ENCODE data around the gene LSM14B. TPM values are rescaled to one million over a fixed set of nuclear protein-coding genes. Genes with fewer than 3 reads are reported as not detected.
A peak's percentile ranks its signal among the peaks of the same experiment; 100 is the strongest.
"Not testable (repeated sequence)": the region's sequence is repeated elsewhere in the genome, so short reads cannot be mapped to it uniquely, and the experiment has no call there.

The LSM14B gene
- polyA plus RNA-seq: 1 to 10 TPM in 2 of 3 donors, under 1 TPM in 1; 0.19 to 1.9 (median 1.4) TPM

DNA sequence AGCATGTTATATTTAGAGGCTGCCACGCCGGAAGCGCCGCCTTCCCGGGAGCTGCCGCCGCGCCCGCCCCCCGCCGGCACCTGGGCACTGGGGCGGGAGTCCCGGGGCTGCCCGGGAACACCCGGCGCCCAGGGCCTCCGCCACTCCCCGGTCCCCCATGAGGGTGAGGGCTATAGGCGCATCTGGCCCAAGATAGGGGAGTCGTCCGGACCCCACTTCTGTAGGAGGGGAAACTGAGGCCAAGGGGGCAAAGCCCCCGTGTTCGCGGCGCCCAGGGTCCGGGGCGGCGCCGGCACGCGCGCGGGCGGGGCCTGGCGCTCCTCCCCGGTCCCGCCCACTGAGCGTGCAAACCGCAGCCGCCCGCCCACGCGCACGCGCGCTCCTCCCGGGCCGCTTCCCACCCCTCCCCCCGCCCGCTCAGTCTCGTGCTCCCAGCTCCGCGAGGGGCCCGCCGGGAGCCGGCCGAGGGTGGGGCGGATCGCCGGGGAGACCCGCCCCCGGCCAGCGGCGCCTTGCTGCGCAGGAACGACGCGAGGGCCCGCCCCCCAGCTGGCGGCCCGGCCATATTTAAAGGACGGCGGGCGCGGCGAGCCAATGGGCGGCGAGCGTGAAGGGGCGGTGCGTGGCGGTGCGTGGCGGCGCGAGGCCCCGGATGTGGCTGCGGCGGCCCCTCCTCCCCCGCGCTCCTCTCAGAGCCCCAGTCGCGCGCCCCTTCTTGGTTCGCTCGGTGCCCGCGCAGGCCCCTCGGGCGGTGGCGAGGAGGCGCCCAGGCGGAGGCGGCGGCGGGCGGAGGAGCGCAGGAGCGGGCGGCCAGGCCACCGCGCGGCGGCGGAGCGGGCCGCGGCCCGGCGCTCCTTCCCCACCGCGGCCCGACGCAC, at the start of gene LSM14B:
Gene LSM14B (plus strand): TSS at position 700 of the 878 bp plus-strand sequence. CDS start 192 bp downstream, outside the sequence.
- Mint-ChIP-seq H3K27ac (peak within 1 kb of the TSS; percentile 85 to 96 (median 94)), H3K27me3 (ENCODE audit: low read depth in 3 of 3) (peaks cover 14 to 24% (median 24%) of the 10 kb centered on the region in 3 donors), H3K36me3 (peaks cover 3 to 18% (median 9%) of the 10 kb centered on the region in 3 donors), H3K9me3 (peaks cover 0 to 2% (median 0%) of the 10 kb centered on the region in 6 donors), H3K4me3 (peak within 1 kb of the TSS; percentile 88 to 91 (median 88)), H3K4me1 (peaks cover 46 to 50% of the 10 kb centered on the region in 2 donors)
- peak; percentile 93 to 96 (median 95) for DNase-seq

DNA sequence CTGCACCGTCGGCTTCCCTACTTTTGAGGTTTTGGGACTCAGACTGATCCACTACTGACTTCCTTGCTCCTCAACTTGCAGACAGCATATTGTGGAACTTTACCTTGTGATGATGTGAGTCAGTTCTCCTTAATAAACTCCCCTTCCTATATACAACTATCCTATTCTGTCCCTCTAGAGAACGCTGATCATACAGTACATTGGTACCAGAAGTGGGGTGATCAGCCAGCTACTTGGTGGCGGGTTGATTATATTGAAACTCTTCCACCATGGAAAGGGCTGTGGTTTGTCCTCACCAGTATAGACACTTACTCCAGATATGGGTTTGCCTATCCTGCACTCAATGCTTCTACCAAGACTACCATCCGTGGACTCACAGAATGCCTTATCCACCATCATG, 49.0 kb upstream of the LSM14B start:
- peaks cover 0 to under 1% of the 10 kb centered on the region in 2 donors for H3K4me1 Mint-ChIP-seq
- no peak overlapping the region for H3K4me3 Mint-ChIP-seq
- no peak for DNase-seq
- H3K36me3 Mint-ChIP-seq: peaks cover 4 to 7% (median 4%) of the 10 kb centered on the region in 3 donors
- H3K9me3 Mint-ChIP-seq: peaks cover 4 to 27% (median 22%) of the 10 kb centered on the region in 6 donors
- H3K27ac Mint-ChIP-seq: peak overlapping the region in 1 of 6 donors; percentile 22
- peaks cover 0 to 13% (median 8%) of the 10 kb centered on the region in 3 donors for H3K27me3 Mint-ChIP-seq (ENCODE audit: low read depth in 3 of 3)

GRCh38 chr20:62079166-62079565, 43.1 kb upstream of the LSM14B start:
- Mint-ChIP-seq H3K27me3 (ENCODE audit: low read depth in 3 of 3) (peaks cover 0 to 6% (median 3%) of the 10 kb centered on the region in 3 donors), H3K4me3 (no peak overlapping the region), H3K36me3 (peaks cover 4% of the 10 kb centered on the region in 3 donors), H3K9me3 (peaks cover 3 to 15% (median 14%) of the 10 kb centered on the region in 6 donors), H3K27ac (no peak overlapping the region), H3K4me1 (no peaks in the 10 kb centered on the region)
- DNase-seq: no peak

DNA sequence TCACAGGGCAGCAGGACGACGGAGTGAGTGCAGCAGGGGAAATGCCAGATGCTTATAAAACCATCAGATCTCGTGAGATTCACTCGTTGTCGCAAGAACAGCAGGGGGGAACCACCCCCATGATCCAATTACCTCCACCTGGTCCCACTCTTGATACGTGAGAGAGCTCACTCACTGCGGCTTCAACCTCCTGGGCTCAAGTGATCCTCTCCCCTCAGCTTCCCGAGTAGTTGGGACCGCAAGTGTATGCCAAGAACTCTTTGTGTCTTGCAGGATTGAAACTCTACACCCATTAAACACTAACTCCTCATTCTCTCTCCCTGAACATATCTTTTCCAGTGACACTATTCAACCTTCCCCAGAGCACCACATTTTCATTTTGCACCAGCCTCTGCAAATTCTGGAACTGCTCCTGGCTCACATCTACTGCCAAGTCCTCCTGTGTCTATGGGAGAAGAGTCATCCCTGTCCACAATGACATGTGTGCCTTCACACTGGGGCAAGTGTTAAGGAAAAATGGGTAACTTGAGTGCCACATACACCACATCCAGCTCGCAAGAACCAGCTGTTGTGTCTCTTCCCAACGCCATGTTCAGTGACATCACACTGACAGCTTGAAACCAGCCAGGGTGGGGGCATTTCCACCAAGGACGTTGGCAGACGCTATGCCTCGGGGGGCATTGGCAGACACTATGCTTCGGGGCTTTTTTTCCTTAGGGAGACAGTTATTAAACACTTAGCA, 41.9 kb upstream of the LSM14B start:
- H3K9me3 Mint-ChIP-seq: peaks cover 3 to 7% (median 6%) of the 10 kb centered on the region in 6 donors
- H3K27ac Mint-ChIP-seq: no peak overlapping the region
- H3K27me3 Mint-ChIP-seq (ENCODE audit: low read depth in 3 of 3): peaks cover 0 to 5% (median 5%) of the 10 kb centered on the region in 3 donors
- DNase-seq: no peak
- H3K4me1 Mint-ChIP-seq: no peaks in the 10 kb centered on the region
- peaks cover 0 to 4% (median 0%) of the 10 kb centered on the region in 3 donors for H3K36me3 Mint-ChIP-seq
- H3K4me3 Mint-ChIP-seq: no peak overlapping the region

GRCh38 chr20:62083312-62083711, 39.0 kb upstream of the LSM14B start:
- Mint-ChIP-seq H3K36me3 (no peaks in the 10 kb centered on the region), H3K27me3 (ENCODE audit: low read depth in 3 of 3) (peaks cover 0 to 5% (median 5%) of the 10 kb centered on the region in 3 donors), H3K4me1 (no peaks in the 10 kb centered on the region), H3K9me3 (peaks cover 0 to 3% (median 0%) of the 10 kb centered on the region in 6 donors), H3K4me3 (no peak overlapping the region), H3K27ac (no peak overlapping the region)
- no peak for DNase-seq

DNA sequence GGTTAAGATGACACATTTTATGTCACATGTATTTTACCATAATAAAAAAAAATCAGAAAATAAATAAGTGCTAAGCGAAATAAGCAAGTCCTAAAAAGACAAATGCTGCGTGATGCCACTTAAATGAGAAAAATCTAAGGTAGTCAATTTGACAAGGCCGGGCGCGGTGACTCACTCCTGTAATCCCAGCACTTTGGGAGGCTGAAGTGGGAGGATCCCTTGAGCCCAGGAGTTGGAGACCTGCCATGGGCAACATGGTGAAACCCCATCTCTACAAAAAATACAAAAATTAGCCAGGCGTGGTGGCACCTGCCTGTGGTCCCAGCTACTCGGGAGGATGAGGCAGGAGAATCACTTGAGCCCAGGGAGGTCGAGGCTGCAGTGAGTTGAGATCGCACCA, 38.1 kb upstream of the LSM14B start:
- DNase-seq; H3K27ac Mint-ChIP-seq; H3K9me3 Mint-ChIP-seq; H3K4me3 Mint-ChIP-seq; H3K36me3 Mint-ChIP-seq; H3K4me1 Mint-ChIP-seq; H3K27me3 Mint-ChIP-seq (ENCODE audit: low read depth in 3 of 3): not testable (repeated sequence)

- no peak for DNase-seq
- Mint-ChIP-seq H3K27me3 (ENCODE audit: low read depth in 3 of 3) (peaks cover 0 to 5% (median 0%) of the 10 kb centered on the region in 3 donors), H3K36me3 (no peaks in the 10 kb centered on the region), H3K27ac (no peak overlapping the region), H3K4me1 (no peaks in the 10 kb centered on the region), H3K9me3 (no peaks in the 10 kb centered on the region), H3K4me3 (no peak overlapping the region)
Measured at GRCh38 chr20:62085206-62085605, 37.1 kb upstream of the LSM14B start.

DNA sequence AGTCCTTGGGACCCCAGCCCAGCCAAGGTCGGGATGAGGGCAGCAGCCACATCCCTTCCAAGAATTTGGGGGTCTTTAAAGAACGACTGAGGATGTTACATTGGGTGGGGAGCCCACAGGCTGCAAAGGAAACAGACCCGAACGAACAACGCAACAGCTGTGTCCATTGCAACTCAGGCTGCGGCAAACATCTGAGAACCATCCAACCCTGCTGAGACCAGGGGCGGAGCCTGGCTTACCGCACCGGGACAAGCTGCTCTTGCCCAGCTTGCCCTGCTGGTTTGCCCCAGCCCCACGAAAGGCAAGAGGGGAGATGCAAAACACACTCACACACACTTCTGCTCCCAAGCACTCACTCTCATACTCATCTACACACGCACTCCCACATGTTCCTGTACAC, 35.0 kb upstream of the LSM14B start:
- Mint-ChIP-seq H3K4me1 (no peaks in the 10 kb centered on the region), H3K4me3 (no peak overlapping the region), H3K27ac (no peak overlapping the region), H3K9me3 (peaks cover 0 to 2% (median 0%) of the 10 kb centered on the region in 6 donors), H3K36me3 (peaks cover 0 to 4% (median 0%) of the 10 kb centered on the region in 3 donors), H3K27me3 (ENCODE audit: low read depth in 3 of 3) (peaks cover 0 to 7% (median 3%) of the 10 kb centered on the region in 3 donors)
- no peak for DNase-seq

GRCh38 chr20:62087632-62088031, 34.6 kb upstream of the LSM14B start:
- H3K4me1 Mint-ChIP-seq: no peaks in the 10 kb centered on the region
- DNase-seq: no peak
- peaks cover 0 to 4% (median 0%) of the 10 kb centered on the region in 3 donors for H3K36me3 Mint-ChIP-seq
- H3K27ac Mint-ChIP-seq: no peak overlapping the region
- peaks cover 0 to 2% (median 0%) of the 10 kb centered on the region in 6 donors for H3K9me3 Mint-ChIP-seq
- no peak overlapping the region for H3K4me3 Mint-ChIP-seq
- peaks cover 0 to 7% (median 4%) of the 10 kb centered on the region in 3 donors for H3K27me3 Mint-ChIP-seq (ENCODE audit: low read depth in 3 of 3)

DNA sequence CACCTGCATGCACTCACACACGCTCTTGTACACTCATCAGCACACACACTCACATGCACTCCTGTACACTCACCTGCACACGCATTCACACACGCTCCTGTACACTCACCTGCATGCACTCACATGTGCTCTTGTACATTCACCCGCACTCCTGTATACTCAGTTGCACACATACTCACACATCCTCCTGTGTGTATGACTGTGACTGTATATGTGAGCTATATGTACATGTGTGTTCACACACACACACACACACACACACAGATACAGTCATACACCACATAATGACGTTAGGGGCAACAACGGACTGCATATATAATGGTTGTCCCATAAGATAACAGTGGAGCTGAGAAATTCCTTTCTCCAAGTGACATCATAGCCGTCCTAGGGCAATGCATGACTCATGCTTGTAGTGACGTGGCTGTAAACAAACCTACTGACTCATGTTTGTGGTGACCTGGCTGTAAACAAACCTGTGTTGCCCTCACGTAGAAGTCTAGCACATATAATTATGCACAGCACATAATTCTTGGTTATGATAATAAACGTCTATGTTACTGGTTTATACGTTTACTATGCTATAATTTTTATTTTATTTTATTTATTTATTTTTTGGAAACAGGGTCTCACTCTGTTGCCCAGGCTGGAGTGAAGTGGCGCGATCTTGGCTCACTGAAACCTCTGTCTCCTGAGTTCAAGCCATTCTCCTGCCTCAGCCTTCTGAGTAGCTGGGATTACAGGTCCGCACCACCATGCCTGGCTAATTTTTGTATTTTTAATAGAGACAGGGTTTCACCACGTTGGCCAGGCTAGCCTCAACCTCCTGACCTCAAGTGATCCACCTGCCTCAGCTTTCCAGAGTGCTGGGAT, 33.8 kb upstream of the LSM14B start:
- peaks cover 0 to 4% (median 0%) of the 10 kb centered on the region in 3 donors for H3K36me3 Mint-ChIP-seq
- H3K4me1 Mint-ChIP-seq: no peaks in the 10 kb centered on the region
- peak in 2 of 3 donors; percentile 14 to 19 for DNase-seq
- peaks cover 0 to 2% (median 0%) of the 10 kb centered on the region in 6 donors for H3K9me3 Mint-ChIP-seq
- peaks cover 0 to 6% (median 6%) of the 10 kb centered on the region in 3 donors for H3K27me3 Mint-ChIP-seq (ENCODE audit: low read depth in 3 of 3)
- no peak overlapping the region for H3K27ac Mint-ChIP-seq
- H3K4me3 Mint-ChIP-seq: no peak overlapping the region

DNA sequence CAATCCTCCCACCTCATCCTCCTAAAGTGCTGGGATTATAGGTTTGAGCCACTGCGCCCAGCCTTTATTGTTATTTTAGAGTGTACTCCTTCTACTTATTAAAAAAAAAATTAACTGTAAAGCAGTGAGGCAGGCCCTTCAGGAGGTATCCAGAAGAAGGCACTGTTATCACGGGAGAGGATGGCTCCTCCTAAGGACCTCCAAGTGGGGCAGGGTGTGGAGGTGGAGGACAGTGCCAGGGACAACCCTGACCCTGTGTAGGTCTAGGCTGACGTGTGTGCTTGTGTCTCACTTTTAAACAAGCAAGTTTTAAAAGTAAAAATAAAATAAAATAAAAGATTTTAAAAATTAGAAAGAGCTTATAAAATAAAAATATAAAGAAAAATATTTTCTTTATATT, 32.9 kb upstream of the LSM14B start:
- Mint-ChIP-seq H3K36me3 (peaks cover 0 to 4% (median 0%) of the 10 kb centered on the region in 3 donors), H3K27me3 (ENCODE audit: low read depth in 3 of 3) (peaks cover 0 to 6% (median 3%) of the 10 kb centered on the region in 3 donors), H3K4me3 (no peak overlapping the region), H3K4me1 (no peaks in the 10 kb centered on the region), H3K9me3 (peaks cover 0 to 2% (median 0%) of the 10 kb centered on the region in 6 donors), H3K27ac (no peak overlapping the region)
- no peak for DNase-seq

GRCh38 chr20:62096421-62097380, 25.6 kb upstream of the LSM14B start:
- Mint-ChIP-seq H3K27me3 (ENCODE audit: low read depth in 3 of 3) (peaks cover 2 to 8% (median 7%) of the 10 kb centered on the region in 3 donors), H3K36me3 (peaks cover 0 to 4% (median 0%) of the 10 kb centered on the region in 3 donors), H3K4me3 (no peak overlapping the region), H3K9me3 (peaks cover 4 to 11% (median 8%) of the 10 kb centered on the region in 6 donors), H3K27ac (no peak overlapping the region), H3K4me1 (no peaks in the 10 kb centered on the region)
- no peak for DNase-seq
